Measurements from ENCODE around the gene PTEN. TPM values are rescaled to one million over a fixed set of nuclear protein-coding genes. Genes with fewer than 3 reads are reported as not detected.

The PTEN gene
- total RNA-seq, 2 experiments from 2014 or later = 44.5 to 50.8 TPM

- Mint-ChIP-seq H3K4me3 (no peak overlapping the region), H3K36me3 (no peaks in the 10 kb centered on the region), H3K27me3 (no peaks in the 10 kb centered on the region), H3K27ac (no peak overlapping the region), H3K9me3 (no peaks in the 10 kb centered on the region), H3K4me1 (no peaks in the 10 kb centered on the region)
- DNase-seq = no peak
Observed at GRCh38 chr10:87987206-87987605, 123.8 kb downstream of the PTEN start.

GRCh38 chr10:87991946-87992345 is 128.5 kb downstream of the PTEN start:
- Mint-ChIP-seq H3K4me3 (no peak overlapping the region), H3K4me1 (peaks cover 10% of the 10 kb centered on the region), H3K36me3 (no peaks in the 10 kb centered on the region), H3K9me3 (no peaks in the 10 kb centered on the region), H3K27ac (no peak overlapping the region), H3K27me3 (no peaks in the 10 kb centered on the region)
- no peak for DNase-seq

GRCh38 chr10:88004451-88004850 is 141.0 kb downstream of the PTEN start:
- Mint-ChIP-seq H3K4me1 (no peaks in the 10 kb centered on the region), H3K27ac (no peak overlapping the region), H3K9me3 (no peaks in the 10 kb centered on the region), H3K27me3 (no peaks in the 10 kb centered on the region), H3K36me3 (no peaks in the 10 kb centered on the region), H3K4me3 (no peak overlapping the region)
- DNase-seq = no peak

- H3K9me3 Mint-ChIP-seq = peaks cover under 1% of the 10 kb centered on the region
- H3K27me3 Mint-ChIP-seq = no peaks in the 10 kb centered on the region
- no peak for DNase-seq
- no peak overlapping the region for H3K4me3 Mint-ChIP-seq
- no peaks in the 10 kb centered on the region for H3K4me1 Mint-ChIP-seq
- H3K27ac Mint-ChIP-seq = no peak overlapping the region
- no peaks in the 10 kb centered on the region for H3K36me3 Mint-ChIP-seq
Observed at GRCh38 chr10:88006261-88006660, 142.8 kb downstream of the PTEN start.

GRCh38 chr10:88008866-88009470 is 145.5 kb downstream of the PTEN start:
- DNase-seq = no peak
- no peaks in the 10 kb centered on the region for H3K36me3 Mint-ChIP-seq
- peaks cover 6% of the 10 kb centered on the region for H3K9me3 Mint-ChIP-seq
- H3K27ac Mint-ChIP-seq = no peak overlapping the region
- no peaks in the 10 kb centered on the region for H3K27me3 Mint-ChIP-seq
- H3K4me3 Mint-ChIP-seq = no peak overlapping the region
- no peaks in the 10 kb centered on the region for H3K4me1 Mint-ChIP-seq

- no peak for DNase-seq
- H3K4me3 Mint-ChIP-seq = no peak overlapping the region
- H3K27ac Mint-ChIP-seq = no peak overlapping the region
- no peaks in the 10 kb centered on the region for H3K27me3 Mint-ChIP-seq
- H3K9me3 Mint-ChIP-seq = peaks cover 6% of the 10 kb centered on the region
- no peaks in the 10 kb centered on the region for H3K4me1 Mint-ChIP-seq
- no peaks in the 10 kb centered on the region for H3K36me3 Mint-ChIP-seq
Observed at GRCh38 chr10:88012641-88013040, 149.2 kb downstream of the PTEN start.

- Mint-ChIP-seq H3K9me3 (no peaks in the 10 kb centered on the region), H3K27ac (no peak overlapping the region), H3K36me3 (no peaks in the 10 kb centered on the region), H3K4me1 (peaks cover 1% of the 10 kb centered on the region), H3K4me3 (no peak overlapping the region), H3K27me3 (no peaks in the 10 kb centered on the region)
- DNase-seq = no peak
Observed at GRCh38 chr10:88017781-88018180, 154.4 kb downstream of the PTEN start.

- Mint-ChIP-seq H3K4me1 (peaks cover 9% of the 10 kb centered on the region), H3K9me3 (no peaks in the 10 kb centered on the region), H3K27ac (no peak overlapping the region), H3K36me3 (peaks cover 3% of the 10 kb centered on the region), H3K4me3 (no peak overlapping the region), H3K27me3 (no peaks in the 10 kb centered on the region)
- DNase-seq = no peak
Observed at GRCh38 chr10:88019753-88020152, 156.3 kb downstream of the PTEN start.

Other genes starting within 250 kb of the PTEN start
- under 1 TPM; 0.27 to 0.42 TPM for gene PAPSS2, start 203.7 kb upstream of the PTEN start, total RNA-seq
- gene ATAD1, start 45.4 kb upstream of the PTEN start, total RNA-seq = 10 to 100 TPM; 49.2 to 49.6 TPM
- under 1 TPM; 0.58 to 0.64 TPM for gene KLLN, start 92 bp upstream of the PTEN start, total RNA-seq

Data from activated naive CD8-positive, alpha-beta T cell treated with anti-CD3 and anti-CD28 coated beads for 36 hours (primary cell).